H1 (cell line): Measurements from ENCODE around the gene CCDC185. TPM values are rescaled to one million over a fixed set of nuclear protein-coding genes. Genes with fewer than 3 reads are reported as not detected.

Experiments used
- CEBPB ChIP-seq: IDR thresholded peaks from 2 replicates; pipeline ENCODE4 v1.6.1; 2012; ENCODE audit warnings: low read depth, low read length
- polyA plus RNA-seq, 7 experiments: library from polyadenylated mRNA; depleted of rRNA in 3 of 7; stranded (reverse) in 5 of 7; unstranded in 2 of 7; fragments of >200 nt in 5 of 7; fragments of 200-250 nt in 2 of 7; gene quantifications; 1 replicate in 5 of 7; 2 replicates in 1 of 7; 4 replicates in 1 of 7; pipeline versions ENCODE4 v1.2.1 to v1.2.3, GENCODE V29; 2011 to 2013; ENCODE audit warnings: missing spikeins in 2 of 7, mixed read lengths in 2 of 7
- total RNA-seq: library from RNA; stranded (reverse); fragmentation: NEBNext Ultra II Directional; extraction: Animal tissue kit (Norgen Biotek cat#: 25700); gene quantifications from 2 replicates; pipeline ENCODE4 v1.2.1, GENCODE V29; 2021
- TF ChIP-seq, protein P1 (sequence below): fragments of 300-600 bp; sonication (generic); IDR thresholded peaks from 2 replicates; pipeline ENCODE4 v1.7.1; 2012; ENCODE audit warnings: low read length, moderate library complexity, mild to moderate bottlenecking, inconsistent platforms; ENCODE audit not compliant: insufficient replicate concordance

CCDC185 gene
- total and polyA plus RNA-seq, 2 of the 8 experiments (the other 6 are each of a cell fraction or from before 2014, with no cell fraction given) = not detected

DNA sequence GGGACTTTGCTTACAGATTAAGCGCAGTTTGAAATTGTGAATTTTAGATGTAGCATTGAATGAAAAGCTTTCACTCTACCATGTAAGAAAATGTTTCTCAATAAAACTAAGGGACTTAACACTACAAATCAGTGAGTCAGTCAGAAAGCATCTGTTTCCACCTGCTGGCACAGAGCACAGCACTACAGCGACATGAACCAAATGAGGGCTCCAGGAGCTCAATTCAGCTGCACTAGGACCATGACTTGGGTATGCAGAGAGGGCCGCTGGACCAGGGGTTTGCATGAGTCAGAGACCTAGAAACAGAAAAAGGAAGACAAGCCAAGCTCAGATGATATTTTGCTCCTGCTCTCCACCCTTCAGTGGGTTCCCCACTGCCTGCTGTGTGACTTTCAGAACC is 34.4 kb upstream of the CCDC185 start (continued):
- TF ChIP-seq, protein P1, sequence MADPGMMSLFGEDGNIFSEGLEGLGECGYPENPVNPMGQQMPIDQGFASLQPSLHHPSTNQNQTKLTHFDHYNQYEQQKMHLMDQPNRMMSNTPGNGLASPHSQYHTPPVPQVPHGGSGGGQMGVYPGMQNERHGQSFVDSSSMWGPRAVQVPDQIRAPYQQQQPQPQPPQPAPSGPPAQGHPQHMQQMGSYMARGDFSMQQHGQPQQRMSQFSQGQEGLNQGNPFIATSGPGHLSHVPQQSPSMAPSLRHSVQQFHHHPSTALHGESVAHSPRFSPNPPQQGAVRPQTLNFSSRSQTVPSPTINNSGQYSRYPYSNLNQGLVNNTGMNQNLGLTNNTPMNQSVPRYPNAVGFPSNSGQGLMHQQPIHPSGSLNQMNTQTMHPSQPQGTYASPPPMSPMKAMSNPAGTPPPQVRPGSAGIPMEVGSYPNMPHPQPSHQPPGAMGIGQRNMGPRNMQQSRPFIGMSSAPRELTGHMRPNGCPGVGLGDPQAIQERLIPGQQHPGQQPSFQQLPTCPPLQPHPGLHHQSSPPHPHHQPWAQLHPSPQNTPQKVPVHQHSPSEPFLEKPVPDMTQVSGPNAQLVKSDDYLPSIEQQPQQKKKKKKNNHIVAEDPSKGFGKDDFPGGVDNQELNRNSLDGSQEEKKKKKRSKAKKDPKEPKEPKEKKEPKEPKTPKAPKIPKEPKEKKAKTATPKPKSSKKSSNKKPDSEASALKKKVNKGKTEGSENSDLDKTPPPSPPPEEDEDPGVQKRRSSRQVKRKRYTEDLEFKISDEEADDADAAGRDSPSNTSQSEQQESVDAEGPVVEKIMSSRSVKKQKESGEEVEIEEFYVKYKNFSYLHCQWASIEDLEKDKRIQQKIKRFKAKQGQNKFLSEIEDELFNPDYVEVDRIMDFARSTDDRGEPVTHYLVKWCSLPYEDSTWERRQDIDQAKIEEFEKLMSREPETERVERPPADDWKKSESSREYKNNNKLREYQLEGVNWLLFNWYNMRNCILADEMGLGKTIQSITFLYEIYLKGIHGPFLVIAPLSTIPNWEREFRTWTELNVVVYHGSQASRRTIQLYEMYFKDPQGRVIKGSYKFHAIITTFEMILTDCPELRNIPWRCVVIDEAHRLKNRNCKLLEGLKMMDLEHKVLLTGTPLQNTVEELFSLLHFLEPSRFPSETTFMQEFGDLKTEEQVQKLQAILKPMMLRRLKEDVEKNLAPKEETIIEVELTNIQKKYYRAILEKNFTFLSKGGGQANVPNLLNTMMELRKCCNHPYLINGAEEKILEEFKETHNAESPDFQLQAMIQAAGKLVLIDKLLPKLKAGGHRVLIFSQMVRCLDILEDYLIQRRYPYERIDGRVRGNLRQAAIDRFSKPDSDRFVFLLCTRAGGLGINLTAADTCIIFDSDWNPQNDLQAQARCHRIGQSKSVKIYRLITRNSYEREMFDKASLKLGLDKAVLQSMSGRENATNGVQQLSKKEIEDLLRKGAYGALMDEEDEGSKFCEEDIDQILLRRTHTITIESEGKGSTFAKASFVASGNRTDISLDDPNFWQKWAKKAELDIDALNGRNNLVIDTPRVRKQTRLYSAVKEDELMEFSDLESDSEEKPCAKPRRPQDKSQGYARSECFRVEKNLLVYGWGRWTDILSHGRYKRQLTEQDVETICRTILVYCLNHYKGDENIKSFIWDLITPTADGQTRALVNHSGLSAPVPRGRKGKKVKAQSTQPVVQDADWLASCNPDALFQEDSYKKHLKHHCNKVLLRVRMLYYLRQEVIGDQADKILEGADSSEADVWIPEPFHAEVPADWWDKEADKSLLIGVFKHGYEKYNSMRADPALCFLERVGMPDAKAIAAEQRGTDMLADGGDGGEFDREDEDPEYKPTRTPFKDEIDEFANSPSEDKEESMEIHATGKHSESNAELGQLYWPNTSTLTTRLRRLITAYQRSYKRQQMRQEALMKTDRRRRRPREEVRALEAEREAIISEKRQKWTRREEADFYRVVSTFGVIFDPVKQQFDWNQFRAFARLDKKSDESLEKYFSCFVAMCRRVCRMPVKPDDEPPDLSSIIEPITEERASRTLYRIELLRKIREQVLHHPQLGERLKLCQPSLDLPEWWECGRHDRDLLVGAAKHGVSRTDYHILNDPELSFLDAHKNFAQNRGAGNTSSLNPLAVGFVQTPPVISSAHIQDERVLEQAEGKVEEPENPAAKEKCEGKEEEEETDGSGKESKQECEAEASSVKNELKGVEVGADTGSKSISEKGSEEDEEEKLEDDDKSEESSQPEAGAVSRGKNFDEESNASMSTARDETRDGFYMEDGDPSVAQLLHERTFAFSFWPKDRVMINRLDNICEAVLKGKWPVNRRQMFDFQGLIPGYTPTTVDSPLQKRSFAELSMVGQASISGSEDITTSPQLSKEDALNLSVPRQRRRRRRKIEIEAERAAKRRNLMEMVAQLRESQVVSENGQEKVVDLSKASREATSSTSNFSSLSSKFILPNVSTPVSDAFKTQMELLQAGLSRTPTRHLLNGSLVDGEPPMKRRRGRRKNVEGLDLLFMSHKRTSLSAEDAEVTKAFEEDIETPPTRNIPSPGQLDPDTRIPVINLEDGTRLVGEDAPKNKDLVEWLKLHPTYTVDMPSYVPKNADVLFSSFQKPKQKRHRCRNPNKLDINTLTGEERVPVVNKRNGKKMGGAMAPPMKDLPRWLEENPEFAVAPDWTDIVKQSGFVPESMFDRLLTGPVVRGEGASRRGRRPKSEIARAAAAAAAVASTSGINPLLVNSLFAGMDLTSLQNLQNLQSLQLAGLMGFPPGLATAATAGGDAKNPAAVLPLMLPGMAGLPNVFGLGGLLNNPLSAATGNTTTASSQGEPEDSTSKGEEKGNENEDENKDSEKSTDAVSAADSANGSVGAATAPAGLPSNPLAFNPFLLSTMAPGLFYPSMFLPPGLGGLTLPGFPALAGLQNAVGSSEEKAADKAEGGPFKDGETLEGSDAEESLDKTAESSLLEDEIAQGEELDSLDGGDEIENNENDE = no peak
- no peak for TF ChIP-seq CEBPB
